Dermis blood vessel endothelial cell (primary cell): ENCODE results near the gene TRMT61B. TPM values are rescaled to one million over a fixed set of nuclear protein-coding genes. Genes with fewer than 3 reads are reported as not detected.

ENCODE experiments used
- DNase-seq: peaks from one replicate; pipeline ENCODE4 v3.0.0; 2010
- total RNA-seq: library from RNA; depleted of rRNA; stranded (reverse); fragments of >200 nt; gene quantifications from 2 replicates; pipeline ENCODE4 v1.2.3, GENCODE V29; 2014

Gene TRMT61B
- total RNA-seq, 1 donor from 2014 or later, result 9.4 TPM

DNA sequence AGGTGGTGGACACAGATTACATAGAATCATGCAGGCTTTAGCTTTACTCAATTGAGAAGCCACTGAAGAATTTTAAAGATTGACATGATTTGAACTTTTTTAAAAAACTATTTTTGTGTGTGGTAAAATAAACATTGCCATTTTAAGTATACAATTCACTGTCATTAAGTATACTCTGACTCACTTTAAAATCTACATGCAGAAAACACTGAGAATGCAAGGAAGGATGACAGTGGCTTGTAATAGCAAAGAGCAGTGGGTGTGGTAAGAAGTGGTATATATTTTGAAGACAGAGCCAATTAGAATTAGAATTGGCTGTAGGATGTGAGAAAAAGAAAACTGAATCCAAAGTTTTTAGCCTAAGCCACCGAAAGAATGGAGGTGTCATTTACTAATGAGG is 14.9 kb downstream of the TRMT61B start:
- DNase-seq, result no peak

DNA sequence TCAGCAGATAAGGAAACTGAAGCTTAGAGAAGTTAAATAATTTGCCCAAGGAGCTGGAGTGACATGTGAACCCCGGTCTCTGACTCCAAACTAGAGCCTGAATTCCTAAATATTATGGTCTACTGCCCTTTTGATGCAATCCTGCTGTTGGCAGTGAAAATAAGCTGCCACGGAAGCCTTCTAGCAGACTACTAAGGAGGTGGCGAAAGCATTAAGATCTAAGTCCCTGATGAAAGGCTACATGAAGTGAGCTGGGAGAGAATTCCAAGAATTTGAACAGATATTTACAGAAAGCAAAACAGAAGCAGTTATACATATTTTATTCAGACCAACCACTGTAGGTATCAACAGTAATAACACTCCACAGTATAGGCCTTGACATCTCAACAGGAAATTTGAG is 28.1 kb downstream of the TRMT61B start:
- no peak for DNase-seq

DNA sequence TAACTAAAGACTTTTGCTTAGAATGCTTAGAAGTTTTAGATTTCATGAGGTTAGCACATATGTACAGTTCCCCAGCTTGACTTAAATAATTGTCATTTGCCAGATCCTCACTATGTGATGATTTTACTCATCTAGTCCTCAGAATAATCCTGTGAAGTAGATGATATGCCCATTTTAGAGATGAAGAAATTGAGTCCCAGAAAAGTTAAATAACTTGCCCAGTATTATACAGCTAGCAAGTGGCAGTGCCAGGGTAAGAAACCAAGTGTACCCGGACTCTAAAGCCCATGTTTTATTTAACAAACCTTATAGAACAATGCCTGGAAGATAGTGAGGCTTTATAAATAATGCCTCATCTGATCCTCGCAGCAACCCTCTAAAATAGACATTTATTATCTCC is 31.1 kb downstream of the TRMT61B start:
- DNase-seq, result no peak

DNA sequence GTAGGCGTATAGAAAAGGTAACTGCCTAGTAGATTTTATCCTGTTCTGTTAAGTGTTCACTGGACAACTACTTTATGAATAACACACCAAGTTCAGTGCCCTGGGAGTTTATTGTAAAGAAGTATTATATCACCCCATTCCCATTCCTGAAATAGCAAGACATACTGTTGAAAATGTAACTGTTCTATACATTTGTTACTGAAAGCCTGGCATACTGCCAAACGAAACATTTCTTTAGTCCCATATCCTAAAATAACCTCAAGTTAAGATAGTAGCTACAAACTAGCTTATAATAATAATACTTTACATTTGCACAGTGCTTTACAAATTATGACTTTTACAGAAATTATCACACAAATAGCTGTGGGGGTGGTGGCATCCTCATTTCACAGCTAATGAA is 34.3 kb downstream of the TRMT61B start:
- no peak for DNase-seq

DNA sequence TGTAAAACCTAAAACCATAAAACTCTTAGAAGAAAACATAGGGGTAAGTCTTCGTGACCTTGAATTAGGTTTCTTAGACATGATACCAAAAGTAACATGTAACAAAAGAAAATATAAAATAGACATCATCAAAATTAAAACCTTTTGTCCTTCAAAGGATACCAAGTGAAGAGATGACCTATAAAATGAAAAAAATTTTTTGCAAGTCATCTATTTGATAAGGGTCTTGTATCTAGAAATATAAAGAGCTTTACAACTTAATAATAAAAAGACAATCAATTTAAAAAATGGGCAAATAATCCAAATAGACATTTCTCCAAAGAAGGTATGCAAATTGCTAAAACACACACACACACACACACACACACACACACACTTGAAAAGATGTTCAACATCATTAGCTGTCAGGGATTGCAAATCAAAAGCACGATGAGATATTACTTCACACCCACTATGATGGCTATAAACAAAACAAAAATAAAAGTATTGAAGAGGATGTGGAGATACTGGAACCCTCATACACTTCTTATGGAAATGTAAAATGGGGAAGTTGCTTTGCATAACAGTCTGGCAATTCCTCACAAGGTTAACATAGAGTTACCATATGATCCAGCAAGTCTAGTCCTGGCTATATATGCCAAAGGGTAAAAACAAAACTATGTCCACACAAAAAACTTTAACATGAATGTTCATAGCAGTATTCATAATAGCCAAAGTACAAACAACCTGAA is 36.2 kb downstream of the TRMT61B start:
- no peak for DNase-seq

DNA sequence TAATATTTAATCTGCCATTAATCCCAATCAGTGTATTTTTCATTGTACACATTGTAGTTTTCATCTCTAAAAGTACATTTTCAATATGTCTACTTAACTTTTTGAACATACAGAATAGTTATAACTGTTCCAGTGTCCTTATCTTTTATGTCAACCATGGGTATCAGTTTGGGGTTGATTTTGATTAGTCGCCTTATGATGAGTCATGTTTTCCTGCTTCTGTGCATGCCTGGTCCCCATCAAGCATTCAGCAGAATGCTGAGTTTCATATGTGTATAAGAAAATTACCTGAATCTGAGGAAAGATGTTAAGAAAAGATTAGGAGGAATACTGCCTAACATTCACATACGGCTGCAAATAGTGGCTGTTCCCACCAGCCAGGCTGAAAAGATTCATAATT is 41.7 kb downstream of the TRMT61B start:
- DNase-seq, result peak; percentile 22

DNA sequence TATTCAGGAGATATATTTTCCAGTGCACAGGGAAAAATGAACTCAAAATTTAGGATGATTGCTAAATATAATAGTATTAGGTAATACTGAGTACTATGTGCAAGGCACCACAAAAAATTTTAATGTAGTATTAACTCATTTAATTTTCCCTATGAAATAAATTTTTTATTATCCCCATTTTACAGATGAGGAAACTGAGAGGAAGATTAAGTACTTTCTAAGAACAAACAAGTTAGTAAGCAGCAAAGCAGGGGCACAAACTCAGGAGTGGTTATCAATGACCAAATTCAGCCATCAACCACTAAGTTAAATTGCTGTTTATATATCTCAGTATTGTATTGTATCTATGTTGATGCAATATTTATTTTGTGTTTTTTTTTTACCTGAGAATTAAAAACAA is 45.2 kb downstream of the TRMT61B start:
- no peak for DNase-seq

DNA sequence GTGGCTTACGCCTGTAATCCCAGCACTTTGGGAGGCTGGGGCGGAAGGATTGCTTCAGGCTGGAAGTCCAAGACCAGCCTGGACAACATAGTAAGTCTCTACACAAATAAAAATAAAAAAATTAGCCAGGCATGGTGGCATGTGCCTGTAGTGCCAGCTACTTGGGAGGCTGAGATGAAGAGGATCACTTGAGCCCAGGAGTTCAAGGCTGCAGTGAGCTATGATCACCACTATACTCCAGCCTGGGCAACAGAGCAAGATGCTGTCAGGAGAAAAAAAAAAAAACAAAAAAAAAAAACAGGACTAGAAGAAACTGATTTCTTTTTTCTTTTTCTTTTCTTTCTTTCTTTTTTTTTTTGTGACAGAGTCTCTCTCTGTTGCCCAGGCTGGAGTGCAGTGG is 45.9 kb downstream of the TRMT61B start:
- DNase-seq, result no peak

DNA sequence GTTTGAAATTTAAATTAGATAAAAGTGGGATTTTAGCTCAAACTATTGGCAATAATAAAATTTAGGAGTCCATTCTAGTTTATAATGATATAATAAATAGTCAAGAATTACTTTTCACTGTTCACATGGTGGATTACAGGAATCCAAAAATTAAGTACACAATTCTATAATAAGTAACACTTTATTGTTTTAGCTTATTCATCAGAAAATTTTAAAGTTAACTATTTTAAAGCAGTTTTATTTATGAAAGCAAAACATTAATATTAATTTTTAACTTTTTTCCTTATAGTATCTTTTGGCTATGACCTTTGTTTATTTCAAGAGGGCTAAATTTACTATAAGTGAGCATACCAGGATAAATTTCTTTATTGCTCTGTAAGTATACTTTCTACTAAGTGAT is 48.1 kb downstream of the TRMT61B start:
- DNase-seq, result no peak

DNA sequence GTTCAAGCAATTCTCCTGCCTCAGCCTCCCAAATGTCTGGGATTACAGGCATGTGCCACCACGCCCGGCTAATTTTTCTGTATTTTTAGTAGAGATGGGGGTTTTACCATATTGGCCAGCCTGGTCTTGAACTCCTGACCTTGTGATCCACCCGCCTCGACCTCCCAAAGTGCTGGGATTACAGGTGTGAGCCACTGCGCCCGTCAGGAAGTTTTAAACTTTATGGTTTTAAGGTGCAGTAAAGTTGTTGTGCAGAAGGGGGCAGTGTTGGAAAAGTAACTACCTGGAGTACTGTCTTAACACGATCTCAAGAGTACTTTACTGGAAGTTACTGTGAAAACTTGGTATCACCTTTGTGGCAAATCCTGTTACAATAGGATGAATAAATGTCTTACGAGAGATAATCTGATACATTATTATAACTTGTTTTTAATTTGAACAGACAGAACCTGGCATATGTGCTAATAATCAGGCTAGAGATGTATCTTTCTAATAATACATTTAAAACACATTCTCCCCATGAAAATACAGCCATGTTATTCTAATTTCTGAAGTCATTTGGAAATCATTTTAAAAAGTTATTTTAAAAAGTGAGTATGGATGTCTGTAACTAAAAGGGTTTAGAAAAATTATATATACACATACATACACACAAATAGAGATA is 48.7 kb downstream of the TRMT61B start:
- DNase-seq, result peak; percentile 81

DNA sequence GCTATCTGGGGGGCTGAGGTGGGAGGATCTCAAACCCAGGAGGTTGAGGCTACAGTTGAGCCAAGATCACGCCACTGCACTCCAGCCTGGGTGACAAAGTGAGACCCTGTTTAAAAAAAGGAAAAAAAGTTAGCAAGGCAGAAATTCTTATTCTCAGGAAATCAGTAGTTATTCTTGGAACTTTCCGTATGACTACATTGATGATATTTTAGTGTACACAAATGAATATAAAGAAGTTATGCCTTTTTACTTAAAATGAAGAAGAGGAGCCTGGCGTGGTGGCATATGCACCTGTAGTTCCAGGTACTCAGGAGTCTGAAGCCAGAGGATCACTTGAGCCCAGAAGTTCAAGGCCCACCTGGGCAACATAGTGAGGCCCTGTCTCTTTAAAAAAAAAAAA is 52.1 kb downstream of the TRMT61B start:
- DNase-seq, result no peak

DNA sequence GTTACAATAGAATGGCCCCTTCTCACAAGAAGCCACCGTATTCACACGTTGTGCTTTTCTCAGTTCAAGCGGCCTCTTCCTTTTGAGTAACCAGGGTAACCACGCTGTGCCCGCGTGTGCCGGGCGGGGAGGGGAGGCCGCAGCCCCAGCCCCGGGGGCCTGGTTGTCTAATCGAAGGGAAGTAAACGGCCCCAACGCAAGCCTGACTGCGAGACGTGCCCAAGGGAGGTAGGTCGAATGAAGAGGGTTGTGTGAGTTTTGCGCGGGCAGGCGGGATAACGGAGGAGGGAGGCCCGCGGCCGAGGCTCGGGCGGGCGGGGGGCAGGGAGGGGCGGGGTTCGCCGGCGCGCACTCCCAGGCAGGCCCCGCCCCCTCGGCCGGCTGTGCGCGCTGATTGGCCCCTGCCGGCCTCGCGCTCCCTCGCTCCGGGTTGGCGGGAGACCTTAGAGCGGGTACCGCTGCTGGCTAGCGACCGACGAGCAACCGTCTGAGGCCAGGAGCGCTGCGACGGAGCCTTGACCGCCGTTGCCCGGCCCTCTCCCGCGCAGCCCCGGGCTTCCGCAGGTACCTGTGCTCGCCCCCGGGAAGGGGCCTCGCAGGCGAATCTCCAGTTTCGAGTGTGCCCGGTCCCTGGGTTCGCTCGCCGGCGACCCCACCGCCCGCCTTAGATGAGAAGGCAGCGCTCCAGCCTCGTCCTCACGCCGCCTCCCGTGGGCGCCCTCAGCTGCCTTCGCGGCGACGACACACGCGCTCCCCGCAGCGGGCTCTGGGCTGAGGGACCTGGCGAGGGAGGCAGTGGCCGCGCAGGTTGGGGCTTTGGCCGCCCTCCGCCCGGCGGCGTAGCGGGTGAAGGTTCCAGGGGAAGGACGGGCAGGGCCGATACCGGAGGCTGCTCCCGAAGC is 59.5 kb downstream of the TRMT61B start, which contains the start of gene SPDYA:
TSS of gene SPDYA (plus strand) at position 451 of the 902 bp plus-strand sequence. CDS start 5,181 bp downstream, outside the sequence.
- peak; percentile 79 for DNase-seq

DNA sequence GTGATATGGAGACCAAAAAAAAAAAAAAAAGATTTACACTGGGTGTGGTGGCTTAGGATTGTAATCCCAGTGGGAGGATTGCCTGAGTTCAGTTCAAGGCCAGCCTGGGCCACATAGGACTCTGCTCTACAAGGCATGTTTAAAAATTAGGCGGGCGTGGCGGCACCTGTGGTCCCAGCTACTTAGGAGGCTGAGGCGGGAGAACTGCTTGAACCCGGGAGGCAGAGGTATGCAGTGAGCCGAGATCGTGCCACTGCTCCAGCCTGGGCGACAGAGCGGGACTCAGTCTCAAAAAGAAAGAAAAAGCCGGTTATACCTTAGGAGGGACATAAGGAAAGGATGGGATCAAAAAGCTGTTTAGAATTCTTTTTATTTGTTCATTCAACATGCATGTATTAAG is 60.2 kb downstream of the TRMT61B start:
- DNase-seq, result no peak

DNA sequence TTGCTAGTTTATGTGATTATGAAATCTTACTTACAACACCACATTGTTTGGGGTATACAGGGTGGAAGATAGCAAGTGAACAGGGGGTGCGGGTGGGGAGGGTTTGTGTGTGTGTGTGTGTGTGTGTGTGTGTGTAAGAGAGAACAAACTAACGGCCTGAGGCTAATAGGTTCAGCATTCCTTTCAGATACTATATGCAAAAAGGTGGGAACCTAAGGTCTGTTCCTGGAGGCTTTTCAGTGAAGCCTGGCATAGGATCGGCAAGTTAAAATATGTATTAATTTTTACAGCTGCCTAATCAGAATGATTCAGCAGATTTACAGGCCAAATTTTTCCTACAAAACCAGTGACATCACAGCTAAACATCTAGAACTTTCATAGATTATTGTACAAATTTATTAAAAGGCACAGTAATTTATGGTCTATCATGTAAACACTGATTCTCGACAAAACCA is 67.1 kb downstream of the TRMT61B start:
- DNase-seq, result no peak

DNA sequence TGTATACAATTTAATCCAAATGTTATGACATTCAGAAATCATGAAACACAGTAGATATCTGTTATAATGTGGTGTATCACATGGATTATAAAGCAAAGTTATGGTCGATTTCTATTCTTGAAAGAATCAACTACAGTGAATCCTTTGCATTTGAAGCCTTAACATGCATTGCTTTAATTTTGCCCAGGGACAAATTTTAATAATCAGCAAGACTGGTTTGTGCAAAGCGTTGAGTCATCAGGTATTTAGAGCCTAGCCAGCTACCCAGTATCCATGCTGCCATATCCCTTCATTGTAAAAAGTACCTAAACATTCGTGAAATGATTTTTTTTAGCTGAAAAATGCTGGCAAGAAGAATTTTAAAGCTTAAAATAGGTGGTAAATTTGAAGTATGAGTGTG is 68.4 kb downstream of the TRMT61B start:
- no peak for DNase-seq

Other genes starting within 250 kb of the TRMT61B start
- gene PPP1CB, start 118.5 kb downstream of the TRMT61B start, total RNA-seq, result 126 and 143 TPM in 2 replicates
- gene SPDYA, start 59.5 kb downstream of the TRMT61B start, total RNA-seq, result 0.34 and 0.56 TPM in 2 replicates
- gene WDR43, start 24.4 kb upstream of the TRMT61B start, total RNA-seq, result 59.1 and 117 TPM in 2 replicates
- 0.19 TPM in 1 of 2 replicates, not detected in the other for gene TOGARAM2, start 111.0 kb upstream of the TRMT61B start, total RNA-seq
- under 0.01 TPM in 1 of 2 replicates, not detected in the other for gene PCARE, start 204.2 kb upstream of the TRMT61B start, total RNA-seq
- 9.5 and 12.3 TPM in 2 replicates for gene CLIP4, start 245.1 kb upstream of the TRMT61B start, total RNA-seq